Aorta (tissue), 5 donors: ENCODE results near the gene LIM2. TPM values are rescaled to one million over a fixed set of nuclear protein-coding genes. Genes with fewer than 3 reads are reported as not detected.
"Not testable (repeated sequence)": the region's sequence is repeated elsewhere in the genome, so short reads cannot be mapped to it uniquely, and the experiment has no call there.

ENCODE experiments used
- ATAC-seq: fragments of 200-7000 bp; cut with Tn5 transposase; one replicate; pipeline ENCODE4 v1.9.1; 2022; ENCODE audit warnings: moderate library complexity; ENCODE audit not compliant: low FRiP score
- DNase-seq, 2 donors: peaks; one replicate each; pipeline ENCODE4 v3.0.0-alpha.2; 2020
- H3K27ac ChIP-seq, 2 donors: one replicate each; pipeline ENCODE4 v1.5.1; 2013; ENCODE audit warnings: low read length in 2 of 2, mild to moderate bottlenecking in 2 of 2, moderate library complexity in 2 of 2, control low read depth in 1 of 2, inconsistent platforms in 1 of 2, low read depth in 1 of 2
- H3K27me3 ChIP-seq, 2 donors: one replicate each; pipeline ENCODE4 v1.6.1; 2013; ENCODE audit warnings: control low read depth in 1 of 2, low read length in 1 of 2, mild to moderate bottlenecking in 1 of 2, moderate library complexity in 1 of 2; ENCODE audit not compliant: insufficient read depth in 2 of 2, control insufficient read depth in 1 of 2
- H3K36me3 ChIP-seq, 2 donors: one replicate each; pipeline ENCODE4 v1.6.1; 2013; ENCODE audit warnings: control low read depth in 1 of 2, low read length in 1 of 2, mild to moderate bottlenecking in 1 of 2; ENCODE audit not compliant: insufficient read depth in 2 of 2, control insufficient read depth in 1 of 2
- H3K4me1 ChIP-seq, 2 donors: one replicate each; pipeline ENCODE4 v1.6.1; 2013; ENCODE audit warnings: low read length in 2 of 2, control low read depth in 1 of 2, mild to moderate bottlenecking in 1 of 2, moderate library complexity in 1 of 2; ENCODE audit not compliant: insufficient read depth in 2 of 2, control insufficient read depth in 1 of 2
- H3K4me3 ChIP-seq, 2 donors: one replicate each; pipeline ENCODE4 v1.5.1; 2013; ENCODE audit warnings: low read length in 2 of 2, control low read depth in 1 of 2, mild to moderate bottlenecking in 1 of 2
- H3K9me3 ChIP-seq: one replicate; pipeline ENCODE4 v1.6.1; 2013; ENCODE audit warnings: mild to moderate bottlenecking, low read length; ENCODE audit not compliant: control insufficient read depth
- WGBS, 2 donors: extraction: QIAGEN DNeasy Blood & Tissue Kit; methylation state at CpG; one replicate each; pipeline ENCODE4 v1.1.7; 2013; 5-methylcytosine and 5-hydroxymethylcytosine counted together
- intact Hi-C, 2 donors: fragments of 100-400 bp; cut with DNase I; formaldehyde crosslinking; loops; one replicate each; pipeline versions ENCODE4 v1.14.2 to v1.15.0; 2022
- long read RNA-seq, 2 donors: library from polyadenylated mRNA; unstranded; transcript quantifications; one replicate each; pipeline ENCODE4 v2.0.0, GENCODE V29; 2020 to 2021
- polyA plus RNA-seq, 2 donors: library from polyadenylated mRNA; stranded (reverse); fragments of 200-250 nt; gene quantifications; one replicate each; pipeline ENCODE4 v1.2.3, GENCODE V29; 2013
- total RNA-seq, 2 donors: library from RNA; stranded (reverse); fragmentation: NEBNext Ultra II Directional; extraction: Animal tissue kit (Norgen Biotek cat#: 25700); gene quantifications; one replicate each; pipeline ENCODE4 v1.2.1, GENCODE V29; 2021
- donor health status: healthy with polysubstance abuse.
- donor health status: Bipolar disorder and iron deficiency.
- donor health status: DM: no; HTN: no; CAD: no.
- donor health status: DM: no; HTN: no; CAD: no.
- donor health status: DM: yes; HTN: yes; CAD: no.

LIM2 gene, protein sequence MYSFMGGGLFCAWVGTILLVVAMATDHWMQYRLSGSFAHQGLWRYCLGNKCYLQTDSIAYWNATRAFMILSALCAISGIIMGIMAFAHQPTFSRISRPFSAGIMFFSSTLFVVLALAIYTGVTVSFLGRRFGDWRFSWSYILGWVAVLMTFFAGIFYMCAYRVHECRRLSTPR
- total RNA-seq: not detected
- polyA plus RNA-seq: not detected
- long read RNA-seq, donor 1: 0 reads
- long read RNA-seq, donor 2: 0 reads

DNA sequence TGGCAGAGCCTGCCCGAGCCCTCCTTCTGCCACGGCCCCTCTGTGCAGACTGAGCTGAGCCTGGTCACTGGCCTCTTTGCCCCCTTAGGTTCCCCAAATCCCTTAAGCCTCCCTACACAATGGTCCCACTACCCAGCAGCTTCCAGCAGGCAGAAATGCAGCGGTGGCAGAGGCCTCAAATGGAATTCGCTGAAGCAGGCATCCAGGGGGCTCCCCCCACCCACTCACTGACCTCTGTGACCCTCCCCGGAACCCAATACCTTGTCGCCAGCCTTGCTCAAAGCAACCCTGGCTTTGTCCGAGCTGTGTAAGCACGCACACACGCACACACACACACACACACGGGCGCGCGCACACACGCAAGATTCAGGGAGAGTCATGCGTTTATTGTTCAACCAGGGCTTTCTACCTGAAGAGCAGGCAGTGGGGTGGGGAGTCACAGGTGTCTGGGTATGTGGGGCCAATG, at the start of gene LIM2:
LIM2 (minus strand) TSS at position 51 of the 466 bp plus-strand sequence. CDS start 531 bp downstream, outside the sequence.
- ATAC-seq (no peak), DNase-seq (no peak)
- 75 to 81% methylated on average over 15 of the region's 15 CpGs for WGBS, 2 donors
- intact Hi-C loops: no loop called here
- H3K27ac ChIP-seq: no peak within 1 kb of the TSS
- H3K4me3 ChIP-seq: no peak within 1 kb of the TSS
- no peaks in the 10 kb centered on the region for H3K27me3 ChIP-seq
- H3K4me1 ChIP-seq: no peaks in the 10 kb centered on the region
- no peaks in the 10 kb centered on the region for H3K36me3 ChIP-seq
- H3K9me3 ChIP-seq: no peaks in the 10 kb centered on the region

- no peaks in the 10 kb centered on the region for H3K36me3 ChIP-seq
- intact Hi-C loops: no loop called here
- H3K4me1 ChIP-seq: no peaks in the 10 kb centered on the region
- peaks cover 1% of the 10 kb centered on the region for H3K9me3 ChIP-seq
- DNase-seq (no peak), ATAC-seq (no peak)
- no peak overlapping the region for H3K27ac ChIP-seq
- WGBS, 2 donors: 74% methylated on average over 1 of the region's 1 CpG
- H3K4me3 ChIP-seq: no peak overlapping the region
- no peaks in the 10 kb centered on the region for H3K27me3 ChIP-seq
Measured at GRCh38 chr19:51434456-51434855, 46.7 kb upstream of the LIM2 start.

DNA sequence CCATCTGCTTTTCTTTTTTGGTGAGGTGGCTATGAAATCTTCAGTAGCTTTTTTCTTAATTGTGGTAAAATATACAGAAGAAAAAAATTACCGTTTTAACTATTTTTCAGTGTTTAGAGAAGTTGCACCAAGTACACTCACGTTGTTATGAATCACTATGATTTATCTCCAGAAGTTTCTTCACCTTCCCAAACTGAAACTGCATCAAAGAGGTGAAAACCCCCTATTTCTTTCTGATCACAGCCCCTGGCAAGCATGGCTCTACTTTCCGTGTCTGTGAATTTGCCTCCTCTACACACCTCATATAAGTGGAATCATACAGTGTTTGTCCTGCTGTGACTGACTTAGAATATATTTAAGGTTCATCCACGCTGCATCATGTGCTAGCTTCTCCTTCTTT, 45.3 kb upstream of the LIM2 start:
- intact Hi-C loops: no loop called here
- 50 to 54% methylated on average over 4 of the region's 4 CpGs for WGBS, 2 donors
- DNase-seq (no peak), ATAC-seq (no peak)
- Histone ChIP-seq H3K27me3 (no peaks in the 10 kb centered on the region), H3K36me3 (no peaks in the 10 kb centered on the region), H3K4me1 (no peaks in the 10 kb centered on the region), H3K4me3 (no peak overlapping the region), H3K27ac (no peak overlapping the region), H3K9me3 (peaks cover 1% of the 10 kb centered on the region)

DNA sequence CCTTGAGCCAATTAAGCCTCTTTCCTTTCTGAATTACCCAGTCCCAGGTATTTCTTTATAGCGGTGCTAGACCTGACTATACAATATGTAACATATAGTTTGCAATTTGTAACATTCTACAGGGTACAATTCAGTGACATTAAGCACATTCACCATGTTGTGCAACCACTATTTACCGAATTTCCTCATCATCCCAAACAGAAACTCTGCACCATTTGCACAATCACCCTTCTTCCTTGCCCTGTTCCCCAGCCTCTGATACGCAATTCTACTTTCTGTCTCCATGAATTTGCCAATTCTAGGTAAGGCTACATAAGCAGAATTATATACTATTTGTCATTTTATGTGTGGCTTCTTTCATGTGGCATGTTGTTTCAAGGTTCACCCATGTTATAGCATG, 43.4 kb upstream of the LIM2 start:
- 43 to 46% methylated on average over 3 of the region's 3 CpGs for WGBS, 2 donors
- Histone ChIP-seq H3K4me1 (no peaks in the 10 kb centered on the region), H3K27ac (no peak overlapping the region), H3K36me3 (no peaks in the 10 kb centered on the region), H3K9me3 (peaks cover under 1% of the 10 kb centered on the region), H3K27me3 (no peaks in the 10 kb centered on the region), H3K4me3 (no peak overlapping the region)
- no peak for DNase-seq
- intact Hi-C loops: no loop called here
- ATAC-seq: no peak

GRCh38 chr19:51430221-51430620, 42.4 kb upstream of the LIM2 start:
- no peak overlapping the region for H3K27ac ChIP-seq
- ATAC-seq: no peak
- H3K36me3 ChIP-seq: no peaks in the 10 kb centered on the region
- no peaks in the 10 kb centered on the region for H3K4me1 ChIP-seq
- H3K9me3 ChIP-seq: no peaks in the 10 kb centered on the region
- no peak for DNase-seq
- H3K4me3 ChIP-seq: no peak overlapping the region
- H3K27me3 ChIP-seq: no peaks in the 10 kb centered on the region
- 48 to 60% methylated on average over 3 of the region's 3 CpGs for WGBS, 2 donors
- intact Hi-C loops: no loop called here

- 76% methylated on average over 3 of the region's 3 CpGs for WGBS, 2 donors
- Histone ChIP-seq H3K4me3 (no peak overlapping the region), H3K4me1 (no peaks in the 10 kb centered on the region), H3K27me3 (no peaks in the 10 kb centered on the region), H3K9me3 (no peaks in the 10 kb centered on the region), H3K36me3 (no peaks in the 10 kb centered on the region), H3K27ac (no peak overlapping the region)
- ATAC-seq: no peak
- no peak for DNase-seq
- intact Hi-C loops: no loop called here
Measured at GRCh38 chr19:51427201-51427600, 39.4 kb upstream of the LIM2 start.

GRCh38 chr19:51422053-51422448, 34.3 kb upstream of the LIM2 start:
- H3K9me3 ChIP-seq: no peaks in the 10 kb centered on the region
- peak; percentile 88 for ATAC-seq
- no peaks in the 10 kb centered on the region for H3K4me1 ChIP-seq
- no peaks in the 10 kb centered on the region for H3K27me3 ChIP-seq
- intact Hi-C loops: no loop called here
- 4 to 9% methylated on average over 19 of the region's 19 CpGs for WGBS, 2 donors
- H3K27ac ChIP-seq: no peak overlapping the region
- H3K36me3 ChIP-seq: no peaks in the 10 kb centered on the region
- peak; percentile 88 to 92 for DNase-seq
- no peak overlapping the region for H3K4me3 ChIP-seq

DNA sequence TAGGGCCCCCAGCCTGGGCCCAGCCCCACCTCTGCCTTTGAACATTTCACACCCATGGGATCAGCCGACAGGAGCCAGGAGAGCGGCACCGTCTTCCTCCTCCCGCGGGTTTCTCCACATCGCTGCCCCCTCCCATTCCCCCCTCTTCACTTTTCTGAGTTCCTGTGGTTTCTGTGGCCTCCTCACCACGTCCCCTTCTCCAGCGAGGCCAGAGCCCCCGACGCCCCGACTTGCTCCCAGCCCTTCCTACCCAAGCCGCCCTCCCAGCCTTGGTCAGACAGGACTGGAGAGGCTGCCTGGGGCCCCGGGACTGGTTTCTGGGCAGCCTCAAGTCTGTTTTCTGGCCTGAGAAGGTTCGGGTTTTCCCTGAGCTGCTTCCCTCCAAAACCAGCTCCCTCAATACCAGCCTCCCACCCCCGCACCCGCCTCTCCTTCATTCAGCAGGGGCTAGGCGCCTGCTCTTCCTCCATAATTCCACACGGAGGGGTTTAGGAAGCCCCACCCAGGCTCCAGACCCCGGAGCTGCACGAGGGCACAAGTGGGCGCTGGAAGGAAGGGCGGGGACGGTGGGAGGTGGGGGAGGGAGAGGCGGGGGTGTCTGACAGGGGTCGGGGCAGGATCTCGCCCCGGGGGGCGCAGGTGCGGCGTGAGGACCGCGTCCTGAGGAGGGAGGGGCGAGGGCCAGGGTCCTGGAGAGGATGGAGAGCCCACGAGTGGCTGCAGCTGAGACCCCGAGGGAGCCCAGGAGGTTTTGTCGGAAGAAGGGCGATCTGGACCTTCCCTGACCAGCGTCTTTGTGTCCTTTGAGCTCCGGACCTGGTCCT, 33.7 kb upstream of the LIM2 start:
- intact Hi-C loops: no loop called here
- WGBS, 2 donors: 8 to 11% methylated on average over 34 to 39 of the region's 39 CpGs
- Histone ChIP-seq H3K4me1 (no peaks in the 10 kb centered on the region), H3K4me3 (no peak overlapping the region), H3K27ac (no peak overlapping the region), H3K9me3 (no peaks in the 10 kb centered on the region), H3K36me3 (no peaks in the 10 kb centered on the region), H3K27me3 (no peaks in the 10 kb centered on the region)
- peak in 1 of 2 donors; percentile 46 for DNase-seq
- ATAC-seq: no peak

DNA sequence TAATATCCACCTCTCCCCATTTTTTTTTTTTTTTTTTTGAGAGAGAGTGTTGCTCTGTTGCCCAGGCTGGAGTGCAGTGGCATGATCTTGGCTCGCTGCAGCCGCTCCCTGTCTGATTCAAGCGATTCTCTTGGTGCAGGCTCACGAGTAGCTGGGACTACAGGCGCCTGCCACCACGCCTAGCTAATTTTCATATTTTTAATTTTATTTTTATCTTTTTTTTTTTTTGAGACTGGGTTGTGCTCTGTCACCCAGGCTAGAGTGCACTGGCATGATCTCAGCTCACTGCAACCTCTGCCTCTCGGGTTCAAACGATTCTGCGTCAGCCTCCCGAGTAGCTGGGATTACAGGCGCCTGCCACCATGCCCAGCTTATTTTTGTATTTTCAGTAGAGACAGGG, 32.7 kb upstream of the LIM2 start:
- H3K27me3 ChIP-seq, H3K27ac ChIP-seq, H3K9me3 ChIP-seq, H3K36me3 ChIP-seq, H3K4me1 ChIP-seq, ATAC-seq, intact Hi-C loops, H3K4me3 ChIP-seq: not testable (repeated sequence)
- 85 to 86% methylated on average over 11 of the region's 11 CpGs for WGBS, 2 donors
- peak in 1 of 2 donors; percentile 3 for DNase-seq
